GM21381 (cell line): Measurements from ENCODE around the gene FAM131A.

ENCODE experiments used
- ATAC-seq: cut with Tn5 transposase; IDR thresholded peaks from one replicate; pipeline ENCODE4 v1.9.1; 2021; ENCODE audit warnings: mild to moderate bottlenecking, moderate library complexity; ENCODE audit not compliant: unreplicated experiment

Gene FAM131A

GRCh38 chr3:184373422-184373821, 36.0 kb downstream of the FAM131A start:
- no peak for ATAC-seq

- ATAC-seq: no peak
Observed at GRCh38 chr3:184375747-184376461, 38.5 kb downstream of the FAM131A start.

DNA sequence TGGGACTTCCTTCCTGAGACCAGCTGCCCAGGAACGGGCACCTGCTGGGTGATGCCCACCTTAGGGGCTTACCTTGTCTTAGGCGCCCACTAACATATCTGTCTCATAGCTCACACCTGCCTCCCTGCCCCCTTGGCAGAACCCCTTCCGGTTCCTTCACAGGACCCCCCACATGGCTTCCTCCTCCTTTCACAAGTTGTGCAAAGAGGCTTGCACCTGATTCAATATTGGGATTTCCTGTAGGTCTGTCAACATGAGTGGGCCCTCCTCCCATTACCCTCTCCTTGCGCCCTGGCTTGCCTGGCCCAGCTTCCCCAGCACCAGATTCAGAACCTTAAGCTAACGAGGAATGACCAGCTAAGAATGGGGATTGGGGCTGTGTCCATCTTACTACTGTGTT, 40.0 kb downstream of the FAM131A start:
- no peak for ATAC-seq

DNA sequence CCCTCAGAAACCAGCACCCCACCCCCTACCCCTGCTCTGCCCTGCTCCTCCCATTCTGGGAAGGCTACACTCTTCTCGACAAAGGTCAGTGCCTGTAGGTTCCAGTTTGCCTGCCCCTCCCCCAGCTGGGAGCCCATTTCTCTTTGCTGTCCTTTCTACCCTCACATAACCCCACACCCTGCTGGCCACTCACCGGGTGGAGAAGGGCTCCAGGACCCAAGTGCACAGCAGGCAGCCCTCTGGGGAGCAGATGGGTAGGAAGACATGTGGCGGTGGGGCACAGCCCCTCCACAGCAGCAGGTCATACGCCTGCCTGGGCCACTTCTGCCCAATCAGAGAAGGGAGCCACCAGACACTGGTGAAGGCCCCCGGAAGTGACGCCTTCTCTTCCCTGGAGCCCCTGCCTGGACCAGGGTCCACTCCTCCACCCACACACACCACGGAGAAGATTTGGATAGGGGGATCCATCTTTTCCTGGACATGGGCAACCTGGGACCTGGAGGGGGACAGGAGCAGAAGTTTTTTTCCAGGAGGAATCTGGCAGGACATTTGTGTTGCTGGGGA, 40.6 kb downstream of the FAM131A start, which contains the start of gene THPO:
Gene THPO, minus strand, starts transcription at position 326 of the 564 bp plus-strand sequence. CDS start 1,948 bp downstream, outside the sequence.
- no peak for ATAC-seq

DNA sequence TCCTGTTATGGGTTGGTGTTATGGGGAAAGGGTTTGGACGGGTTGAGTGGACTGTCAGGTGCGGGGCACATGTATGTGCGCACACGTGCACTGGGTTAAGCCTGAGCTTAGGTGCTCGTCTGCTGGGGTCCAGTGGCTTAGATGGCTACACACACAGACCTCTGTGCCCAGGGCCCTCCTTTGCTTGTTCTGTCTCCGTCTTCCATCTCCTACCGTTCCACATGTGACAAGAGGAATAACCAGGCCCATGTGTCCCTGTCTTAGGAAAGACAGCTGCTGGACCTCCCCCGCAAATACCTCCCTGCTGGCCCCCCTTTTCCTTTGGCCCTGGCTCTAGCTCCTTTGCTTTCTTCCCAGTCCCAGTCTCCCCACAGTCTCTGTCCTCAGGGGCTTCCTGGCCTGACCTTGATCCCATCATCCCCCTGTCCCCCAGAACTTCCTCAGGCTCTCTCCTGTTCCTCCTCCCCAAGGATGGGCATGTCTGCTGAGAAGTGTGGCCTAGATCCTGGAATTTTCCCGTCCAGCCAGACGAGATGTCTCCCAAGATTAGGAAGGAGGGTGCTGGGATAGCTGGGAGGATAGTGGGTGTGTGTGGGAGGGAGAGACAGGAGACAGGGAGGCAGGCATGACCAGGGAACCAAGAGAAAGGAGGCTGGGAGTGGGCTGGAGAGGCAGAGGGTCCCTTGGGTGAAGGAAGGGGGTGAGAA, 41.4 kb downstream of the FAM131A start:
- ATAC-seq: no peak

GRCh38 chr3:184379358-184380184, 42.2 kb downstream of the FAM131A start, which contains the start of gene CHRD:
CHRD (plus strand) TSS chr3:184380054; CDS start chr3:184380319, 265 bp downstream.
- ATAC-seq: no peak

DNA sequence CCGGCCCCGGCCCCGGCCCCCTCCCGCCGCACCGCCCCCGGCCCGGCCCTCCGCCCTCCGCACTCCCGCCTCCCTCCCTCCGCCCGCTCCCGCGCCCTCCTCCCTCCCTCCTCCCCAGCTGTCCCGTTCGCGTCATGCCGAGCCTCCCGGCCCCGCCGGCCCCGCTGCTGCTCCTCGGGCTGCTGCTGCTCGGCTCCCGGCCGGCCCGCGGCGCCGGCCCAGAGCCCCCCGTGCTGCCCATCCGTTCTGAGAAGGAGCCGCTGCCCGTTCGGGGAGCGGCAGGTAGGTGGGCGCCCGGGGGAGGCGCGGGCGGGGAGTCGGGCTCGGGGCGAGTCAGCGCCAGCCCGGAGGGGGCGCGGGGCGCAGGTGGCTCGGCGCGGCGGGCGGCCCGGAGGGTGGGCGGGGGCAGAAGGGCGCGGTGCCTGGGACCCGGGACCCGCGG, 42.8 kb downstream of the FAM131A start:
- ATAC-seq: no peak

DNA sequence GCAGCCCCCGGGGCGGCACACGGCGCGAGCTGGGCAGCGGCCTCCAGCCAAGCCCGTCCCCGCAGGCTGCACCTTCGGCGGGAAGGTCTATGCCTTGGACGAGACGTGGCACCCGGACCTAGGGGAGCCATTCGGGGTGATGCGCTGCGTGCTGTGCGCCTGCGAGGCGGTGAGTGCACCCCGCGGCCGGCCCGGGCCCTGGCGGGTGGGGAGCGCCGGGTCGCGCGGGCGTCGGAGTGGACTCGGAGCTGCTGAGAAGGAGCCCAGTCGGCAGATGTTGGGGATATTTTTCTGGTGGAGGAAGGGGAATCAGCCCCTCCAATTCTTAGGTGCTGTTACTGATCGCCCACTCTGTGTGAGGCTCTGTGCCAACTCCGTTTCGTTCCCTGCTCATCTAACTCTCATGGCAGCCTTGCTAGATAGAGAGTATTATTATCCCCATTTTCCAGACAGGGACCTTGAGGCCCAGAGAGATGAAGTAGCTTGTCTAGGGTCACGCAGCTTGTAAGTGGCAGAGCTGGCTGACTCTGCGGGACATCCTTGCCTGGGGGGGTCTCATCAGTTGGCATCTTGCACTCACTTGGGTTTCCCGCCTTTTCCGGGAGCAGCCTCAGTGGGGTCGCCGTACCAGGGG, 43.3 kb downstream of the FAM131A start:
- no peak for ATAC-seq

DNA sequence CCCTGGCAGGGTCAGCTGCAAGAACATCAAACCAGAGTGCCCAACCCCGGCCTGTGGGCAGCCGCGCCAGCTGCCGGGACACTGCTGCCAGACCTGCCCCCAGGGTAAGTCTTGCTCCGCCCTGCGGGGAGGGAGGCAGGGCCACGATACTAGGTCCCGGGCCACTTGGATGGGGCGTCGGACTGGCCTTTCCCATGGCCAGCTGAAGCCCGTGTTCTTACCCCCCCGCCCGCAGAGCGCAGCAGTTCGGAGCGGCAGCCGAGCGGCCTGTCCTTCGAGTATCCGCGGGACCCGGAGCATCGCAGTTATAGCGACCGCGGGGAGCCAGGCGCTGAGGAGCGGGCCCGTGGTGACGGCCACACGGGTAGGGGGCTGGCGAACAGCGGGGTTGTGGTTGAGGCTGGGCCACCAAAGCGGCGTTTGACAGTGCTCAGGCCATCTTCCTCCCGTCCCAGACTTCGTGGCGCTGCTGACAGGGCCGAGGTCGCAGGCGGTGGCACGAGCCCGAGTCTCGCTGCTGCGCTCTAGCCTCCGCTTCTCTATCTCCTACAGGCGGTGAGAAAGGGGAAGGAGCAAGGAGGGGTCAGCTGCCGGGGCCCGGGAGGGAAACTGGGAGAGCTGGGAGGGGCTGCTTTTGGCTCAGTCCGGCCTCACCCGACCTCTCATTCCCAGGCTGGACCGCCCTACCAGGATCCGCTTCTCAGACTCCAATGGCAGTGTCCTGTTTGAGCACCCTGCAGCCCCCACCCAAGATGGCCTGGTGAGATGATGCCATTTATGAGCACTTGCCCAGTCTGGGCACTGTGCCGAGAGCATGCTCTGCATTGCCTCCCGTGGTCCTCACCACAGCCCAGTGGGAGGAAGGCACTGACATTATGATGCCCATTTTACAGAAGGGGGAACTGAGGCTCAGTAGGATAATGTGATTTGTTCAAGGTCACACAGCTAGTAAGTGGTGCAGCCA, 44.1 kb downstream of the FAM131A start:
- ATAC-seq: no peak

- ATAC-seq: no peak
Observed at GRCh38 chr3:184382326-184383032, 45.1 kb downstream of the FAM131A start.

DNA sequence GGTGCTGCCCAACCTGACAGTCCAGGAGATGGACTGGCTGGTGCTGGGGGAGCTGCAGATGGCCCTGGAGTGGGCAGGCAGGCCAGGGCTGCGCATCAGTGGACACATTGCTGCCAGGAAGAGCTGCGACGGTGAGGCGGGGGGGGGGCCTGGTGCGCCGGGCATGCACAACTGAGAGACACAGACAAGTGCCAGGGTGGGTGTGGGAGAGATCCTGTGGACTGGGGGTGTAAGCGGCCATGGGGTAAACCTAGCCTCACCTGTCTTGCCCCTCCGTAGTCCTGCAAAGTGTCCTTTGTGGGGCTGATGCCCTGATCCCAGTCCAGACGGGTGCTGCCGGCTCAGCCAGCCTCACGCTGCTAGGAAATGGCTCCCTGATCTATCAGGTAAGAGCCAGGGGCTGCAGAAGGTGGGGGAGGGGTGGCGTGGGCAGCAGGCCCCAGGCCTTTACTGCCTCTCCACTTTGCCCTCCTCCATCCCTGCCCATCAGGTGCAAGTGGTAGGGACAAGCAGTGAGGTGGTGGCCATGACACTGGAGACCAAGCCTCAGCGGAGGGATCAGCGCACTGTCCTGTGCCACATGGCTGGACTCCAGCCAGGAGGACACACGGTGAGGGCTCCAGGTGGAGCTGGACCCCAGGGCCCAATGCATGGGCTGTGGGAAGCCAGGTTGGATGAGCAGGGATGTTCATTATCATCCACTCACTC, 45.8 kb downstream of the FAM131A start:
- no peak for ATAC-seq

DNA sequence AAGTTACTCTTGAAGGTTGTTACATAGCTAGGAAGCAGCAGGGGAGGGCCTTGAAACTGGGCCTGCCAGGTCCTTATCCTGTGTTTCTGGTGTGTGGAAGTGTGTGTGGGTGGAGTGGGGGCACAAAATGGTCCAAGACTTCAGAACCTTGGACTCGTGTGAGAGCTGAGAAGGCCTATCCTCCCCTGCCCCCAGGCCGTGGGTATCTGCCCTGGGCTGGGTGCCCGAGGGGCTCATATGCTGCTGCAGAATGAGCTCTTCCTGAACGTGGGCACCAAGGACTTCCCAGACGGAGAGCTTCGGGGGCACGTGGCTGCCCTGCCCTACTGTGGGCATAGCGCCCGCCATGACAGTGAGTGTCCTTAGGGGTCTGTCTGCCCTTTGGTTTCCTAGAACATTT, 46.9 kb downstream of the FAM131A start:
- no peak for ATAC-seq

DNA sequence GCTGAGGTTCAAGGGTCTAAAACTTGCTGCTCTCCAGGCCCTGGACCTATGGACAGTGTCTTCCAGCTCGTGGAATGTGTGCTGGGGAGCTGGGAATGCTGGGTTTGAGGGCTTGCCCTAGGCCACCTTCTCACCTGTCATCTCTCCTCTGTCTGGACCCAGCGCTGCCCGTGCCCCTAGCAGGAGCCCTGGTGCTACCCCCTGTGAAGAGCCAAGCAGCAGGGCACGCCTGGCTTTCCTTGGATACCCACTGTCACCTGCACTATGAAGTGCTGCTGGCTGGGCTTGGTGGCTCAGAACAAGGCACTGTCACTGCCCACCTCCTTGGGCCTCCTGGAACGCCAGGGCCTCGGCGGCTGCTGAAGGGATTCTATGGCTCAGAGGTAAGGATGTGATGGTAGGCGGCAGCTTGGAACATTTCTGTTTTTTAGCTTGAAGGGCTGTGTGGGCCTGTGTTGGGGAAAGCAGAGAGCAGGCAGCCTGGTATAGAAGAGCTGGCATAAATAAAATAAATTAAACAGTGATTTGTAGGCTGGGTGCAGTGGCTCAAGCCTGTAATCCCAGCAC, 47.5 kb downstream of the FAM131A start:
- no peak for ATAC-seq

DNA sequence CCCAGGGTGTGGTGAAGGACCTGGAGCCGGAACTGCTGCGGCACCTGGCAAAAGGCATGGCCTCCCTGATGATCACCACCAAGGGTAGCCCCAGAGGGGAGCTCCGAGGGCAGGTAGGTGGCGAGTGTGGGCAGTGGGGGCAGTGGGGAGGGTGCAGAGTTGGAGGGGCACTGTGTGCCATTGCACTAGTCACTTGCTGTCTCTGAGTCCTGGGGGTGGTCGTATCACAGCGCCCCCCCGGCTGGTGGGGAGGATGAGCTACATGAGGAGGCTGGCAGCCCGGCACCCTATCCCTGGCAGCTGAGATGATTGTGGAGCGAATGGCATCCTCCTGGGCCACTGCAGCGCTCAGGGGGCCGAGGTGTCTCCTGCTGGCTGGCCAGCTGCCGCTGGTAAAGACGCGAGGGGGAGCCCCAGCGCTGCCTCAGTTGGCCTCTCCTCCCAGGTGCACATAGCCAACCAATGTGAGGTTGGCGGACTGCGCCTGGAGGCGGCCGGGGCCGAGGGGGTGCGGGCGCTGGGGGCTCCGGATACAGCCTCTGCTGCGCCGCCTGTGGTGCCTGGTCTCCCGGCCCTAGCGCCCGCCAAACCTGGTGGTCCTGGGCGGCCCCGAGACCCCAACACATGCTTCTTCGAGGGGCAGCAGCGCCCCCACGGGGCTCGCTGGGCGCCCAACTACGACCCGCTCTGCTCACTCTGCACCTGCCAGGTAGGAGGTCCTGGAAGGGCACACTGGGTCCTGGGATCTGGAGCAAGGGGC, 48.8 kb downstream of the FAM131A start:
- ATAC-seq: no peak

DNA sequence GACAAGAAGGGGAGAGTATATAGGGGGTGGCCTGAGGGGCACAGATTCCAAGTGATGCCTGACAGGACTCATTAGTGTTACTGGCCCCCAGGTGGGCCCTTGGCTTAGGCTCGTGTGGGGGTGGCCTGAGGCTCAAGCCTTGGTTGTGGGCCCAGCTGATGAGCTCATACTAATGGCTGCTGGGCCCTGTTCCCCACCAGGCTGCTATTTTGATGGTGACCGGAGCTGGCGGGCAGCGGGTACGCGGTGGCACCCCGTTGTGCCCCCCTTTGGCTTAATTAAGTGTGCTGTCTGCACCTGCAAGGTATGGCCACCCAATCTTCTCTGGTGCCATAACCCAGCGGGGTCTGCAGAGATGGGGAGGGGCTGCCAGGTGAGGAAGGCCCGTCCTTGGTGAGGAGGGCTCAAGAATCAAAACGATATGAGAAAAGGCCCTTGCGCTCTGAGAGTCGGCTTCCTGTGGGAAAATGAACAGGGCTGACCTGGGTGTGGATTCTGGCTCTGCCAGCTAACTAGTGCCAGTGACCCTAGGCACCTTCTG, 49.8 kb downstream of the FAM131A start:
- no peak for ATAC-seq

GRCh38 chr3:184388164-184388935, 51.0 kb downstream of the FAM131A start:
- no peak for ATAC-seq
